GM21381 (cell line): Measurements from ENCODE around the gene IL5.
"Not testable (repeated sequence)": the region's sequence is repeated elsewhere in the genome, so short reads cannot be mapped to it uniquely, and the experiment has no call there.

Experiments used
- ATAC-seq: cut with Tn5 transposase; IDR thresholded peaks from one replicate; pipeline ENCODE4 v1.9.1; 2021; ENCODE audit warnings: mild to moderate bottlenecking, moderate library complexity; ENCODE audit not compliant: unreplicated experiment

The IL5 gene

GRCh38 chr5:132543472-132544201 lies at the start of gene IL5:
Gene IL5, minus strand, starts transcription at chr5:132543522. Its CDS starts 44 bp downstream, at chr5:132543478.
- ATAC-seq: no peak

GRCh38 chr5:132592521-132592920 lies 49.2 kb upstream of the IL5 start:
- no peak for ATAC-seq

- ATAC-seq: no peak
Measured at GRCh38 chr5:132591145-132591544, 47.8 kb upstream of the IL5 start.

GRCh38 chr5:132589467-132589866 lies 46.1 kb upstream of the IL5 start:
- no peak for ATAC-seq

- no peak for ATAC-seq
Measured at GRCh38 chr5:132586063-132586462, 42.7 kb upstream of the IL5 start.

GRCh38 chr5:132584560-132584959 lies 41.2 kb upstream of the IL5 start:
- ATAC-seq: not testable (repeated sequence)

- ATAC-seq: no peak
Measured at GRCh38 chr5:132576123-132576522, 32.8 kb upstream of the IL5 start.

- ATAC-seq: no peak
Measured at GRCh38 chr5:132566657-132567056, 23.3 kb upstream of the IL5 start.

GRCh38 chr5:132564555-132564954 lies 21.2 kb upstream of the IL5 start:
- not testable (repeated sequence) for ATAC-seq

GRCh38 chr5:132561601-132562000 lies 18.3 kb upstream of the IL5 start:
- ATAC-seq: no peak

GRCh38 chr5:132559383-132560060 lies 16.2 kb upstream of the IL5 start:
- ATAC-seq: no peak

GRCh38 chr5:132557478-132558172 lies 14.3 kb upstream of the IL5 start:
- ATAC-seq: peak; percentile 29

- peak; percentile 97 for ATAC-seq
Measured at GRCh38 chr5:132556763-132557477, 13.6 kb upstream of the IL5 start, which contains the start of gene RAD50. Gene RAD50, plus strand, starts transcription at chr5:132556977. Its CDS starts 348 bp downstream, at chr5:132557325.

- no peak for ATAC-seq
Measured at GRCh38 chr5:132556153-132556762, 12.9 kb upstream of the IL5 start.

GRCh38 chr5:132549576-132549975 lies 6.3 kb upstream of the IL5 start:
- ATAC-seq: no peak

GRCh38 chr5:132548834-132549233 lies 5.5 kb upstream of the IL5 start:
- not testable (repeated sequence) for ATAC-seq

GRCh38 chr5:132547269-132547668 lies 3.9 kb upstream of the IL5 start:
- no peak for ATAC-seq

GRCh38 chr5:132546108-132546507 lies 2.8 kb upstream of the IL5 start:
- no peak for ATAC-seq

GRCh38 chr5:132540764-132541163 lies 2.6 kb downstream of the IL5 start:
- no peak for ATAC-seq

- no peak for ATAC-seq
Measured at GRCh38 chr5:132540149-132540548, 3.2 kb downstream of the IL5 start.

GRCh38 chr5:132539716-132540115 lies 3.6 kb downstream of the IL5 start:
- ATAC-seq: no peak
